Calu3 (cell line): ENCODE measurements around the gene AMZ1. TPM values are rescaled to one million over a fixed set of nuclear protein-coding genes. Genes with fewer than 3 reads are reported as not detected.

ENCODE experiments used
- BruUV-seq: library from RNA; stranded (reverse); fragments of 400-500 nt; replicated peaks from 2 replicates; lab custom pipeline; 2021; lab: Mats Ljungman, UMichigan
- CTCF ChIA-PET: fragments of 300-600 bp; sonication (Branson Sonifier 250); formaldehyde crosslinking; loops from one replicate; lab custom pipeline; 2022; ENCODE audit warnings: antibody characterized with exemption; lab: Charles Lee
- DNase-seq: peaks from one replicate; pipeline ENCODE4 v3.0.0; 2022
- H3K27ac Mint-ChIP-seq: one replicate; pipeline ENCODE4 v1.8.0; 2022; ENCODE audit warnings: mixed read lengths; ENCODE audit not compliant: unreplicated experiment
- H3K27me3 Mint-ChIP-seq: one replicate; pipeline ENCODE4 v1.8.0; 2022; ENCODE audit warnings: mixed read lengths; ENCODE audit not compliant: unreplicated experiment
- H3K36me3 Mint-ChIP-seq: one replicate; pipeline ENCODE4 v1.8.0; 2022; ENCODE audit warnings: mild to moderate bottlenecking, moderate library complexity, mixed read lengths; ENCODE audit not compliant: insufficient read depth, unreplicated experiment
- H3K4me1 Mint-ChIP-seq: one replicate; pipeline ENCODE4 v1.8.0; 2022; ENCODE audit warnings: mild to moderate bottlenecking, low read depth, mixed read lengths; ENCODE audit not compliant: unreplicated experiment
- H3K4me3 Mint-ChIP-seq: one replicate; pipeline ENCODE4 v1.8.0; 2022; ENCODE audit warnings: mild to moderate bottlenecking, low read depth, moderate library complexity, mixed read lengths; ENCODE audit not compliant: unreplicated experiment
- H3K9me3 Mint-ChIP-seq: one replicate; pipeline ENCODE4 v1.8.0; 2022; ENCODE audit warnings: low read depth, mixed read lengths; ENCODE audit not compliant: unreplicated experiment
- CTCF ChIP-seq: fragments of 200-600 bp; IDR thresholded peaks from one replicate; pipeline ENCODE4 v1.8.0; 2022; ENCODE audit warnings: antibody characterized with exemption; ENCODE audit not compliant: unreplicated experiment
- intact Hi-C: fragments of 100-400 bp; cut with micrococcal nuclease; formaldehyde crosslinking; loops from one replicate; pipeline ENCODE4 v1.10.0; 2022; ENCODE audit not compliant: unreplicated experiment
- total RNA-seq: library from RNA; stranded (reverse); gene quantifications from 2 replicates; pipeline ENCODE4 v1.2.3, GENCODE V29; 2022

AMZ1 gene
- total RNA-seq, 1 experiment from 2014 or later = 0.12 TPM

GRCh38 chr7:2710286-2710655 is 22.3 kb downstream of the AMZ1 start:
- CTCF ChIA-PET = interaction anchor here (0.6 to 5.0 kb wide), 20 partner anchors 8 to 769 kb away, joined by 3 to 26 read pairs (median 4); partner anchors contain the start of gene AMZ1
- no peak for TF ChIP-seq CTCF

DNA sequence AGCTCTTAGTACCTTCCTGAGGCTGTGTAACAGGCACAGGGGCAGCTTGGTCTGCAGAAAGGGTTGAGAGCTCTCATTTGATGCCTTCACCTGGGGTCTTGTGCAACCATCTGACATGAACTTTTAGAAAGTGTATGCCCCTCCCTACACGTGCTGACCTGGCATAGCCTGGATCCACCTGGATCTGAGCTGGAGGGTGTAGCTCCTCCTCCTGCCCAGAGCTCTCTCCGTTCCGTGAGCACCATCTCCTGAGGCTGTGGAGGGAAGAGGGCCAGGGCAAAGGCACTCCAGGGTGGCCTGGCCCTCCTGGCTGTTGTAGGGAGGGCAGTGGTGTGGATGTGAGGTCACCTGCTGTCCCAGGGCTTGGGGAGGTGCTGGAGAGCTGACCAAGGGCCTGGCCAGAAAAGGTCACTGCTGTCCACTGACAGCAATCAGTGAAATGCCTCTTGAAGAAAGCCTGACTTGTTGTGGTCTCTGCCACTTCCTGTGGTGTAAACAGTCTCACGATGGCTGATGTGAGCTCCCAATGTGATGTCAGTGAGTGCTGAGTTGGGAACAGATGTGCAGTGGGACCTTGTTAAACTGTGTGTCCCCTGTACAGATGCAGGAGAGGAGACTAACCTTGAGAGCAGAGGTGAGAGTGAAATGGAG is 23.0 kb downstream of the AMZ1 start:
- Mint-ChIP-seq H3K4me3 (no peak overlapping the region), H3K36me3 (peaks cover 39% of the 10 kb centered on the region), H3K9me3 (no peaks in the 10 kb centered on the region), H3K4me1 (peaks cover 10% of the 10 kb centered on the region), H3K27ac (no peak overlapping the region), H3K27me3 (no peaks in the 10 kb centered on the region)
- no peak for DNase-seq
- intact Hi-C loops = no loop called here
- BruUV-seq = no TSS peak
- no peak for TF ChIP-seq CTCF
- CTCF ChIA-PET = interaction anchor here (0.6 to 5.0 kb wide), 4 partner anchors 42 to 768 kb away, joined by 5 to 26 read pairs (median 6); no protein-coding TSS in a partner anchor

More at GRCh38 chr7:2710286-2710655, 22.3 kb downstream of the AMZ1 start:
- no peaks in the 10 kb centered on the region for H3K27me3 Mint-ChIP-seq
- no peaks in the 10 kb centered on the region for H3K9me3 Mint-ChIP-seq
- intact Hi-C loops = no loop called here
- BruUV-seq = no TSS peak
- peak overlapping the region; percentile 39 for H3K27ac Mint-ChIP-seq
- peaks cover 10% of the 10 kb centered on the region for H3K4me1 Mint-ChIP-seq
- H3K4me3 Mint-ChIP-seq = peak overlapping the region; percentile 59
- no peak for DNase-seq
- peaks cover 36% of the 10 kb centered on the region for H3K36me3 Mint-ChIP-seq

DNA sequence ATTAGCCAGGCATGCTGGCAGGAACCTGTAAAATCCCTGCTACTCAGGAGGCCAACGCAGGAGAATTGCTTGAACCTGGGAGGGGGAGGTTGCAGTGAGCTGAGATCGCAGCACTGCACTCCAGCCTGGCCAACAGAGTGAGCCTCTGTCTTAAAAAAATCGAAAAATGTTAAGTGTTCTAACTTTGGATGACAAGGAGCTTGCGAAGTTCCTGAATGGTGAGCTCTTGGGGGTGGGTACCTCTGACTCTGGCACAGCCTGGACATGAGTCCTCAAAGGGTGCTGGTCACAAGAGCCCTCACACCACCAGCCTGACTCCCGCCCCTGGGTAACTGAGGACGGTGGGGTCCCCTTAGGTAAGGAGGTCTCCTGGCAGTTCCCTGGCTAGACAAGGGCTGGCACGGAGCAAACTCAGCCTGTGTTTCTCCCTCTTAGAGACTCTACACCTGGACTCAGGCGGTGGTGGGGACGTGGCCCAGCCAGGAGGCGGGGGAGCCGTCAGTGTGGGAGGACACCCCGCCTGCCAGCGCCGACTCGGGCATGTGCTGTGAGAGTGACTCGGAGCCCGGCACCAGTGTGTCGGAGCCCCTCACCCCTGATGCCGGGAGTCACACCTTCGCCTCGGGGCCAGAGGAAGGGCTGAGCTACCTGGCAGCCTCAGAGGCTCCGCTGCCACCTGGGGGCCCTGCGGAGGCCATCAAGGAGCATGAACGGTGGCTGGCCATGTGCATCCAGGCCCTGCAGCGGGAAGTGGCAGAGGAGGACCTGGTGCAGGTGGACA is 24.1 kb downstream of the AMZ1 start:
- no peak overlapping the region for H3K4me3 Mint-ChIP-seq
- no peak for TF ChIP-seq CTCF
- H3K27me3 Mint-ChIP-seq = no peaks in the 10 kb centered on the region
- DNase-seq = no peak
- H3K27ac Mint-ChIP-seq = no peak overlapping the region
- CTCF ChIA-PET = interaction anchor here (0.7 to 5.0 kb wide), 2 partner anchors 243 to 261 kb away, joined by 4 to 26 read pairs; no protein-coding TSS in a partner anchor
- H3K36me3 Mint-ChIP-seq = peaks cover 46% of the 10 kb centered on the region
- H3K4me1 Mint-ChIP-seq = peaks cover 10% of the 10 kb centered on the region
- BruUV-seq = no TSS peak
- H3K9me3 Mint-ChIP-seq = no peaks in the 10 kb centered on the region
- intact Hi-C loops = no loop called here

GRCh38 chr7:2713370-2713769 is 25.4 kb downstream of the AMZ1 start:
- Mint-ChIP-seq H3K4me1 (peaks cover 10% of the 10 kb centered on the region), H3K9me3 (no peaks in the 10 kb centered on the region), H3K27ac (no peak overlapping the region), H3K27me3 (no peaks in the 10 kb centered on the region), H3K36me3 (peaks cover 52% of the 10 kb centered on the region), H3K4me3 (no peak overlapping the region)
- DNase-seq = no peak
- intact Hi-C loops = no loop called here
- no TSS peak for BruUV-seq
- TF ChIP-seq CTCF = no peak
- CTCF ChIA-PET = interaction anchor here (0.6 to 5.0 kb wide), 3 partner anchors 20 to 697 kb away, joined by 3 to 26 read pairs (median 3); no protein-coding TSS in a partner anchor
